ENCODE results near the gene AK1. TPM values are rescaled to one million over a fixed set of nuclear protein-coding genes. Genes with fewer than 3 reads are reported as not detected.

AK1 gene
- total and polyA plus RNA-seq, 2 of the 8 experiments (the other 6 are each of a cell fraction or from before 2014, with no cell fraction given), result 37.9 to 39.2 TPM

DNA sequence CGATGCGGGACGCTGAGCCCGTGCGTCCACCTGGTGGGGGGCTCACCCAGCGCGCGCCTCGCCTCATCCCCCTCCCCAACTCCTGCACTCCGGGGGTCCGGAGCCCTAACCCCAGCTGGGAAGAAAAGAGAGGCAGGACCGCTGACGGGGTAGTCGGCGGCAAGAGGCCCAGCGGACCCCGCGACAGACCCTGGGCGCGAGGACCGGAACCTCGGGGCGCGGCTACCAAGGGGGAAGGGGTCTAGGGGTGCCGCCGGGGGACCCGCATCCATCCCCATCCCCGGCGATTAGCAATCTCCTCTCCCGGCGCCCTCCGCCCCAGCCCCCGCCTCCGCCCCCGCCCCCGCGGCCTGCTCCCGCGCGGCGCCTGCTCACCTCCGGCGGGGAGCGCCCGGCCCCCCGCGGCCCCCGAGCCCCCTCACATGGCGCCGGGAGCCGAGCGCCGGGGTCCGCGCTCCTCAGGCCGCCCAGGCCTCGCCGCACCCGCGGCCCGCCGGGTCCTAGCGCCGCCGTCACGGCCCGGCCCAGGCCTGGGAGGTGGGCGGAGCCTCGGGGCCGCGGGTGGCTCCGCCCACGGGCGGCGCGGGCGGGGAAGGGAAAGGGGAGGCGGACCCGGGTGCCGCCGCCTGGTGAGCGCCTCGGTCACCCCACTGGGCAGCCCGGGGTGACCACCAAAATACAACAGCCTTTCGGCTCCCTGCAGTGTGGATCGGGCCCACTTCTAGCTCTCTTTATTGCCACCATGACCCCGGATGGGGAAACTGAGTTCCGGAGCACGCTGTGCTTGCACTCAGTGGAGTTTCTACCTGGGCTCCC is 21.9 kb upstream of the AK1 start, which contains the start of gene ST6GALNAC6:
TSS of gene ST6GALNAC6 (minus strand) at position 476 of the 816 bp plus-strand sequence. CDS start 1,622 bp downstream, outside the sequence.
- peak within 1 kb of the TSS; percentile 70 to 83 for H3K4me2 ChIP-seq (ENCODE audit: insufficient read depth in 1 of 2, low read depth in 2 of 2, low read length in 2 of 2)
- no peak for FAIRE-seq
- TF ChIP-seq BACH1 (IDR thresholded peaks at IDR 0.05; ENCODE audit: low read length), result 0 out of 2 replicates have a peak, but pooled peaks have one; percentile 16
- TF ChIP-seq RAD21 (IDR thresholded peaks at IDR 0.05 in 1 of 2, conservative IDR thresholded peaks at IDR 0.05 in 1 of 2; ENCODE audit: low read depth in 2 of 2, low read length in 2 of 2), result no peak
- TF ChIP-seq POLR2A (IDR thresholded peaks at IDR 0.05; ENCODE audit: control extremely low read depth in 1 of 2, low read depth in 2 of 2, low read length in 2 of 2), result peak in 1 of 2 experiments; percentile 44; a peak in 1 of 3 replicates
- TF ChIP-seq TAF7 (optimal IDR thresholded peaks at IDR 0.05; ENCODE audit: borderline replicate concordance, low read depth, low read length), result peak; percentile 41
- TF ChIP-seq RBBP5 (IDR thresholded peaks at IDR 0.05; ENCODE audit: borderline replicate concordance, low read depth, low read length), result 0 out of 2 replicates have a peak, but pooled peaks have one; percentile 20
- TF ChIP-seq EGR1 (IDR thresholded peaks at IDR 0.05; ENCODE audit: borderline replicate concordance, low read depth, low read length), result peak; percentile 83
- TF ChIP-seq CREB1 (IDR thresholded peaks at IDR 0.05), result peak; percentile 35
- TF ChIP-seq ASH2L (IDR thresholded peaks at IDR 0.05; ENCODE audit: low read length), result peak; percentile 82
- peak; percentile 89 for TF ChIP-seq KDM4A (IDR thresholded peaks at IDR 0.05; ENCODE audit: low read depth, low read length, severe bottlenecking)
- TF ChIP-seq SIN3A (conservative IDR thresholded peaks at IDR 0.05 in 1 of 2, IDR thresholded peaks at IDR 0.05 in 1 of 2; ENCODE audit: low read depth in 1 of 2, low read length in 2 of 2), result peak in 1 of 2 experiments; percentile 51; a peak in 1 of 4 replicates

More for the DNA sequence above, 21.9 kb upstream of the AK1 start, which contains the start of gene ST6GALNAC6:
- H3K4me1 ChIP-seq (replicated peaks in 1 of 4; ENCODE audit: control insufficient read depth in 3 of 4, insufficient read depth in 4 of 4, low read length in 3 of 4), result peaks cover 3 to 40% (median 25%) of the 10 kb centered on the region in 4 experiments
- peak within 1 kb of the TSS; percentile 54 for H2BK120ac ChIP-seq (replicated peaks; ENCODE audit: low read depth, low read length)
- H3K18ac ChIP-seq (ENCODE audit: extremely low read depth, low read length), result peak within 1 kb of the TSS; percentile 60
- peak within 1 kb of the TSS; percentile 93; the same call in 1 of the 2 replicates for H2AK5ac ChIP-seq (ENCODE audit: low read depth, low read length)
- H3K4ac ChIP-seq (replicated peaks; ENCODE audit: insufficient read length, low read depth, low read length), result peak within 1 kb of the TSS; percentile 67
- ChIA-PET POLR2A (ENCODE audit: partially characterized antibody) (interaction anchor here (0.6 to 10.1 kb wide), 18 partner anchors 10 to 1185 kb away, joined by 3 to 91 read pairs (median 4); partner anchors contain the start of genes AK1, ENG, ST6GALNAC4 and TOR2A), CTCF (ENCODE audit: partially characterized antibody) (interaction anchor here (0.6 to 3.0 kb wide), 14 partner anchors 9 to 188 kb away, joined by 3 to 14 read pairs (median 3); partner anchors contain the start of gene TOR2A)
- peak within 1 kb of the TSS; percentile 80; the same call in 1 of the 2 replicates for H2BK12ac ChIP-seq (ENCODE audit: low read depth, low read length)
- peak within 1 kb of the TSS; percentile 52; the same call in 1 of the 2 replicates for H2BK5ac ChIP-seq (ENCODE audit: low read depth, low read length)
- H2BK15ac ChIP-seq (ENCODE audit: low read length), result peak within 1 kb of the TSS; percentile 36; the same call in 1 of the 2 replicates
- peak within 1 kb of the TSS; percentile 77 for H3K56ac ChIP-seq (replicated peaks; ENCODE audit: insufficient read length, low read depth, low read length)
- peaks cover 10% of the 10 kb centered on the region for H3K79me1 ChIP-seq (ENCODE audit: low read depth, low read length)
- no peak within 1 kb of the TSS for H3K23ac ChIP-seq (ENCODE audit: insufficient read length)
- peak within 1 kb of the TSS; percentile 91 for H4K8ac ChIP-seq (ENCODE audit: extremely low read depth, insufficient read depth, low read length)
- H3K36me3 ChIP-seq (ENCODE audit: control insufficient read depth in 2 of 4, insufficient read depth in 4 of 4, low read length in 3 of 4), result peaks cover 12 to 17% (median 14%) of the 10 kb centered on the region in 4 experiments
- no peak within 1 kb of the TSS for H3K27ac ChIP-seq (ENCODE audit: low read depth, low read length)
- 23% methylated on average over 9 of the region's 89 CpGs; no CpG with 5 or more reads in 1 of the 2 experiments for WGBS, 2 experiments (ENCODE audit: extremely low coverage in 1 of 2, insufficient coverage in 1 of 2, insufficient read length in 1 of 2, insufficient replicate concordance in 2 of 2, low coverage in 1 of 2, low lambda C conversion rate in 2 of 2, missing lambda C conversion rate in 1 of 2)
- H3K23me2 ChIP-seq (ENCODE audit: low read depth, low read length), result peaks cover 5% of the 10 kb centered on the region; the same call in 1 of the 2 replicates
- H4K91ac ChIP-seq (replicated peaks; ENCODE audit: insufficient read length, low read length), result peak within 1 kb of the TSS; percentile 74
- no peak within 1 kb of the TSS for H3K14ac ChIP-seq (ENCODE audit: insufficient read length)
- H3K9ac ChIP-seq (replicated peaks in 1 of 4; ENCODE audit: extremely low read depth in 1 of 4, low read depth in 3 of 4, low read length in 3 of 4), result peak within 1 kb of the TSS in 3 of 4 experiments; percentile 41 to 60 (median 42); a peak in 6 of 7 replicates
- peak within 1 kb of the TSS; percentile 78 to 99 (median 88) for H3K4me3 ChIP-seq (ENCODE audit: extremely low read depth in 1 of 4, insufficient read depth in 2 of 4, low read depth in 3 of 4, low read length in 4 of 4)
- 0 out of 2 replicates have a peak within 1 kb of the TSS, but pooled peaks have one; percentile 28 for H2BK20ac ChIP-seq (ENCODE audit: low read length)
- peak in 1 of 2 experiments; percentile 82 for DNase-seq (ENCODE audit: low read depth in 1 of 2, low spot score in 2 of 2)
- peak within 1 kb of the TSS; percentile 57 for H4K5ac ChIP-seq (ENCODE audit: insufficient read length, low read depth, low read length)
- H4K20me1 ChIP-seq (replicated peaks in 1 of 2; ENCODE audit: control insufficient read depth in 1 of 2, insufficient read depth in 2 of 2, low read length in 2 of 2), result peaks cover 5 to 13% of the 10 kb centered on the region in 2 experiments
- H3K9me3 ChIP-seq (ENCODE audit: insufficient read depth in 2 of 2, low read depth in 1 of 2, low read length in 1 of 2), result no peaks in the 10 kb centered on the region
- H3K27me3 ChIP-seq (replicated peaks in 1 of 4; ENCODE audit: control insufficient read depth in 3 of 4, extremely low read depth in 1 of 4, insufficient read depth in 3 of 4, low read length in 3 of 4), result no peaks in the 10 kb centered on the region
- H3K79me2 ChIP-seq (ENCODE audit: control insufficient read depth in 1 of 2, insufficient read depth in 2 of 2, low read length in 2 of 2), result peaks cover 0 to 4% of the 10 kb centered on the region in 2 experiments; a peak in 1 of 4 replicates
- no peak within 1 kb of the TSS for H2AFZ ChIP-seq (ENCODE audit: low read length)

All from H1 (cell line).